HUES48 (cell line): Measurements from ENCODE around the gene TMPRSS9.

ENCODE experiments used
- H3K27ac ChIP-seq: one replicate; pipeline ENCODE4 v1.7.0; 2013; ENCODE audit warnings: low read depth, low read length, inconsistent platforms
- H3K27me3 ChIP-seq: 2 replicates; pipeline ENCODE4 v1.6.1; 2013; ENCODE audit warnings: mild to moderate bottlenecking, low read length; ENCODE audit not compliant: control insufficient read depth, insufficient read depth
- H3K36me3 ChIP-seq: 2 replicates; pipeline ENCODE4 v1.6.1; 2013; ENCODE audit warnings: low read length; ENCODE audit not compliant: control insufficient read depth, insufficient read depth
- H3K4me1 ChIP-seq: 2 replicates; pipeline ENCODE4 v1.6.1; 2013; ENCODE audit warnings: mild to moderate bottlenecking, low read length; ENCODE audit not compliant: control insufficient read depth, insufficient read depth
- H3K4me3 ChIP-seq: 2 replicates; pipeline ENCODE4 v1.5.1; 2013; ENCODE audit warnings: mild to moderate bottlenecking, low read depth, low read length
- H3K9ac ChIP-seq: 2 replicates; pipeline ENCODE4 v1.6.1; 2013; ENCODE audit warnings: mild to moderate bottlenecking, low read depth, low read length, moderate library complexity
- H3K9me3 ChIP-seq: 2 replicates; pipeline ENCODE4 v1.6.1; 2013; ENCODE audit warnings: low read length; ENCODE audit not compliant: control insufficient read depth, insufficient read depth

The TMPRSS9 gene

GRCh38 chr19:2359992-2360685, at the start of gene TMPRSS9:
Gene TMPRSS9, plus strand, starts transcription at chr19:2360265. Its CDS starts 29,521 bp downstream, at chr19:2389786.
- H3K9me3 ChIP-seq = no peaks in the 10 kb centered on the region
- H3K27ac ChIP-seq = no peak within 1 kb of the TSS
- H3K4me1 ChIP-seq = no peaks in the 10 kb centered on the region
- H3K36me3 ChIP-seq = no peaks in the 10 kb centered on the region
- H3K27me3 ChIP-seq = peaks cover 6% of the 10 kb centered on the region
- H3K4me3 ChIP-seq = peak within 1 kb of the TSS; percentile 37; the same call in 1 of the 2 replicates
- H3K9ac ChIP-seq = no peak within 1 kb of the TSS

GRCh38 chr19:2311093-2311492, 49.0 kb upstream of the TMPRSS9 start:
- Histone ChIP-seq H3K27me3 (peaks cover 24% of the 10 kb centered on the region), H3K4me1 (0 out of 2 replicates have a peak, but pooled peaks cover under 1% of the 10 kb centered on the region), H3K36me3 (no peaks in the 10 kb centered on the region), H3K4me3 (no peak overlapping the region), H3K9me3 (no peaks in the 10 kb centered on the region), H3K27ac (no peak overlapping the region), H3K9ac (no peak overlapping the region)

GRCh38 chr19:2312820-2313501, 47.1 kb upstream of the TMPRSS9 start:
- Histone ChIP-seq H3K36me3 (no peaks in the 10 kb centered on the region), H3K27me3 (peaks cover 10% of the 10 kb centered on the region), H3K9ac (no peak overlapping the region), H3K27ac (no peak overlapping the region), H3K4me1 (0 out of 2 replicates have a peak, but pooled peaks cover 6% of the 10 kb centered on the region), H3K4me3 (no peak overlapping the region), H3K9me3 (no peaks in the 10 kb centered on the region)

- H3K4me1 ChIP-seq = 0 out of 2 replicates have a peak, but pooled peaks cover 6% of the 10 kb centered on the region
- H3K27me3 ChIP-seq = no peaks in the 10 kb centered on the region
- no peak overlapping the region for H3K27ac ChIP-seq
- no peak overlapping the region for H3K9ac ChIP-seq
- no peak overlapping the region for H3K4me3 ChIP-seq
- H3K9me3 ChIP-seq = no peaks in the 10 kb centered on the region
- no peaks in the 10 kb centered on the region for H3K36me3 ChIP-seq
Measured at GRCh38 chr19:2315121-2315817, 44.8 kb upstream of the TMPRSS9 start.

- Histone ChIP-seq H3K27ac (no peak overlapping the region), H3K4me1 (0 out of 2 replicates have a peak, but pooled peaks cover 6% of the 10 kb centered on the region), H3K9me3 (no peaks in the 10 kb centered on the region), H3K36me3 (no peaks in the 10 kb centered on the region), H3K27me3 (no peaks in the 10 kb centered on the region), H3K4me3 (no peak overlapping the region), H3K9ac (no peak overlapping the region)
Measured at GRCh38 chr19:2315818-2316353, 44.2 kb upstream of the TMPRSS9 start.

GRCh38 chr19:2317300-2317699, 42.8 kb upstream of the TMPRSS9 start:
- Histone ChIP-seq H3K36me3 (0 out of 2 replicates have a peak, but pooled peaks cover 6% of the 10 kb centered on the region), H3K4me1 (0 out of 2 replicates have a peak, but pooled peaks cover 6% of the 10 kb centered on the region), H3K9ac (no peak overlapping the region), H3K27ac (no peak overlapping the region), H3K9me3 (no peaks in the 10 kb centered on the region), H3K4me3 (no peak overlapping the region), H3K27me3 (no peaks in the 10 kb centered on the region)

GRCh38 chr19:2317756-2318155, 42.3 kb upstream of the TMPRSS9 start:
- no peak overlapping the region for H3K27ac ChIP-seq
- 0 out of 2 replicates have a peak, but pooled peaks cover 6% of the 10 kb centered on the region for H3K4me1 ChIP-seq

GRCh38 chr19:2318923-2319322, 41.1 kb upstream of the TMPRSS9 start:
- Histone ChIP-seq H3K4me1 (0 out of 2 replicates have a peak, but pooled peaks cover 6% of the 10 kb centered on the region), H3K27me3 (no peaks in the 10 kb centered on the region), H3K9ac (no peak overlapping the region), H3K9me3 (no peaks in the 10 kb centered on the region), H3K36me3 (0 out of 2 replicates have a peak, but pooled peaks cover 12% of the 10 kb centered on the region), H3K27ac (no peak overlapping the region), H3K4me3 (no peak overlapping the region)

More at GRCh38 chr19:2317756-2318155, 42.3 kb upstream of the TMPRSS9 start:
- H3K27me3 ChIP-seq = no peaks in the 10 kb centered on the region
- H3K9ac ChIP-seq = no peak overlapping the region
- no peaks in the 10 kb centered on the region for H3K9me3 ChIP-seq
- no peak overlapping the region for H3K4me3 ChIP-seq
- 0 out of 2 replicates have a peak, but pooled peaks cover 10% of the 10 kb centered on the region for H3K36me3 ChIP-seq

GRCh38 chr19:2319551-2319950, 40.5 kb upstream of the TMPRSS9 start:
- Histone ChIP-seq H3K9ac (no peak overlapping the region), H3K4me3 (no peak overlapping the region), H3K27ac (no peak overlapping the region), H3K27me3 (no peaks in the 10 kb centered on the region), H3K4me1 (0 out of 2 replicates have a peak, but pooled peaks cover 6% of the 10 kb centered on the region), H3K9me3 (no peaks in the 10 kb centered on the region), H3K36me3 (peaks cover 17% of the 10 kb centered on the region)

GRCh38 chr19:2320049-2320448, 40.0 kb upstream of the TMPRSS9 start:
- peaks cover 22% of the 10 kb centered on the region for H3K36me3 ChIP-seq
- no peak overlapping the region for H3K9ac ChIP-seq
- no peaks in the 10 kb centered on the region for H3K9me3 ChIP-seq
- 0 out of 2 replicates have a peak, but pooled peaks cover 6% of the 10 kb centered on the region for H3K4me1 ChIP-seq
- H3K27ac ChIP-seq = no peak overlapping the region
- H3K27me3 ChIP-seq = no peaks in the 10 kb centered on the region
- H3K4me3 ChIP-seq = no peak overlapping the region
